ENCODE results near the gene CCL28.
A peak's percentile ranks its signal among the peaks of the same experiment; 100 is the strongest.

Gene CCL28

GRCh38 chr5:43338862-43339261 lies 73.3 kb downstream of the CCL28 start:
- DNase-seq (ENCODE audit: low read depth in 1 of 2, low spot score in 1 of 2): peak; percentile 74 to 82
- TF ChIP-seq CTCF (IDR thresholded peaks at IDR 0.05; ENCODE audit: insufficient read depth, low read length) (no peak), POLR2AphosphoS5 (IDR thresholded peaks at IDR 0.05; ENCODE audit: low read depth) (peak; percentile 44; the same call in 1 of the 2 replicates), SPI1 (IDR thresholded peaks at IDR 0.05; ENCODE audit: borderline replicate concordance, low read depth) (peak; percentile 55; the same call in 1 of the 2 replicates), GABPA (IDR thresholded peaks at IDR 0.05; ENCODE audit: low read depth) (peak; percentile 32; the same call in 1 of the 2 replicates), REST (IDR thresholded peaks at IDR 0.05; ENCODE audit: insufficient replicate concordance, low read depth) (no peak)
- no peak overlapping the region for H3K4me3 ChIP-seq (replicated peaks; ENCODE audit: insufficient read depth, low read length)
- no peak overlapping the region for H3K27ac ChIP-seq (replicated peaks)
- peaks cover 2% of the 10 kb centered on the region for H3K27me3 ChIP-seq (ENCODE audit: insufficient read depth, poor library complexity, severe bottlenecking)

GRCh38 chr5:43336159-43336558 lies 76.0 kb downstream of the CCL28 start:
- Histone ChIP-seq H3K4me3 (replicated peaks; ENCODE audit: insufficient read depth, low read length) (no peak overlapping the region), H3K27ac (replicated peaks) (no peak overlapping the region), H3K27me3 (ENCODE audit: insufficient read depth, poor library complexity, severe bottlenecking) (peaks cover 2% of the 10 kb centered on the region)
- TF ChIP-seq GABPA (IDR thresholded peaks at IDR 0.05; ENCODE audit: low read depth) (no peak), SPI1 (IDR thresholded peaks at IDR 0.05; ENCODE audit: borderline replicate concordance, low read depth) (no peak), REST (IDR thresholded peaks at IDR 0.05; ENCODE audit: insufficient replicate concordance, low read depth) (no peak), CTCF (IDR thresholded peaks at IDR 0.05; ENCODE audit: insufficient read depth, low read length) (no peak), POLR2AphosphoS5 (IDR thresholded peaks at IDR 0.05; ENCODE audit: low read depth) (no peak)
- DNase-seq (ENCODE audit: low read depth in 1 of 2, low spot score in 1 of 2): no peak

- no peak overlapping the region for H3K4me3 ChIP-seq (replicated peaks; ENCODE audit: insufficient read depth, low read length)
- no peak overlapping the region for H3K27ac ChIP-seq (replicated peaks)
- TF ChIP-seq POLR2AphosphoS5 (IDR thresholded peaks at IDR 0.05; ENCODE audit: low read depth) (peak; percentile 79), SPI1 (IDR thresholded peaks at IDR 0.05; ENCODE audit: borderline replicate concordance, low read depth) (peak; percentile 23; the same call in 1 of the 2 replicates), REST (IDR thresholded peaks at IDR 0.05; ENCODE audit: insufficient replicate concordance, low read depth) (no peak), CTCF (IDR thresholded peaks at IDR 0.05; ENCODE audit: insufficient read depth, low read length) (no peak), GABPA (IDR thresholded peaks at IDR 0.05; ENCODE audit: low read depth) (no peak)
- DNase-seq (ENCODE audit: low read depth in 1 of 2, low spot score in 1 of 2): peak in 1 of 2 experiments; percentile 69
- peaks cover 2% of the 10 kb centered on the region for H3K27me3 ChIP-seq (ENCODE audit: insufficient read depth, poor library complexity, severe bottlenecking)
These were observed 76.5 kb downstream of the CCL28 start for GRCh38 chr5:43335681-43336080.
